Measurements from ENCODE around the gene DLG5.

DLG5 gene

DNA sequence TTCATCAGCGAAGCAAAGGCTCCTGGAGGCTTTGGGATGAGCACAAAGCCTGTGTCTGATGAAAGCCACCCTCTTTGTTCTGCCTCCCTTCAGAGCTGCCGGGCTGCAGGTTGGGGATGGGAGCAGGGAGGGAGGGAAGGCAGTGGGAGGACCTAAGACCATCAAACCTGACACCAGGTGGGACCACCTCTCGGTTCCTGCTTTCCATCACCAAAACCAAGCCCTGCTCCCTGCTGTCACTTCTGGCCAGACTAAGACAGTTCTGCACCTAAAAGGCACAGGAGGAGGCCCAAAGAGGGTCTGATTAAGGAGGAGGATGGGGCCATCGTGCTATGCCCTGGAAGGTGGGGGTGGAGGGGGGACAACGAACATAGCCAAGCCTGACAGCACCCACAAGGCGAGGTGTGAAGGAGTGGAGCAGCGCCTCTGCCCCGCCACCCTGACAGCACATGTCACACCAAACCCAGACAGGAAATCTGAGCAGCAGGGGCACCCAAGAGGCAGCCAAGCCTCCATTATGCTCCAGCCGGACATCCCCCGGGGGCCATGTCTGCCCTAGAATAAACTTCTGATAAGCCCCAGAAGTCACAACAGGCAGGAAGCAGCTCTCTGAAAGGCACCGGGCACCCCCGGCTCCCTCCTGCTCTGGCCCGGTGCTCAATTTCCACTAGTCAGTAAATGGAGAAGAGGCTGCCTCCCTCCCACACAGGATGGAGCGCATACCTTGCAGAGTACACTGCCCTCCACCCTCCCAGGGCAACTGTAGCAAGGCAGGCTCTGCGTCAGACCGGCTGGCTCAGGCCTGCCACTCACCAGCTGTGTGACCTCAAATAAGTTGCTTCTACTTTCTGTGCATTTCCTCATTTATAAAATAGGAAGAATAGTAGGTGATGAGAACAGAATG lies 48.9 kb downstream of the DLG5 start:
- TF ChIP-seq, protein P1, sequence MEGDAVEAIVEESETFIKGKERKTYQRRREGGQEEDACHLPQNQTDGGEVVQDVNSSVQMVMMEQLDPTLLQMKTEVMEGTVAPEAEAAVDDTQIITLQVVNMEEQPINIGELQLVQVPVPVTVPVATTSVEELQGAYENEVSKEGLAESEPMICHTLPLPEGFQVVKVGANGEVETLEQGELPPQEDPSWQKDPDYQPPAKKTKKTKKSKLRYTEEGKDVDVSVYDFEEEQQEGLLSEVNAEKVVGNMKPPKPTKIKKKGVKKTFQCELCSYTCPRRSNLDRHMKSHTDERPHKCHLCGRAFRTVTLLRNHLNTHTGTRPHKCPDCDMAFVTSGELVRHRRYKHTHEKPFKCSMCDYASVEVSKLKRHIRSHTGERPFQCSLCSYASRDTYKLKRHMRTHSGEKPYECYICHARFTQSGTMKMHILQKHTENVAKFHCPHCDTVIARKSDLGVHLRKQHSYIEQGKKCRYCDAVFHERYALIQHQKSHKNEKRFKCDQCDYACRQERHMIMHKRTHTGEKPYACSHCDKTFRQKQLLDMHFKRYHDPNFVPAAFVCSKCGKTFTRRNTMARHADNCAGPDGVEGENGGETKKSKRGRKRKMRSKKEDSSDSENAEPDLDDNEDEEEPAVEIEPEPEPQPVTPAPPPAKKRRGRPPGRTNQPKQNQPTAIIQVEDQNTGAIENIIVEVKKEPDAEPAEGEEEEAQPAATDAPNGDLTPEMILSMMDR (IDR thresholded peaks at IDR 0.05; ENCODE audit: insufficient read depth, low read depth, low read length, missing control alignments), result no peak

DNA sequence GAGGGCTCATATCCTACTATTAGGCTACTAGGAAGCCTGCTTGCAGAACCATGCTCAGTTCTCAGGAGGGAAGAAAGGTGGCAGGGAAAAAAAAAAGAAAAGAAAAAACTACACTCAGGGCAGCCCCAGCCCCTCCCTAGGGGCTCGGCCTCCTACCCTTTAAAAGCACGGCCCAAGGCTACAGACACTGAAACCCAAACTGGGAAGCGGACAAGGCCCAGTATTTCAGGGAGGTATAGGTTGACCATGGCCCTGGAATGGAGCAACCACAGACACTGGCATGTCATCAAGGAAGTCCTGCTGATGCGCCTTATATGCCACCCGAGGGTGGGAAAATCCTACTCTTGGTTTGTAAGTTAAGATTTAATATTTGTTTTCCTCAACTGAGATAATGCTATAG lies 50.8 kb downstream of the DLG5 start:
- no peak for DNase-seq (ENCODE audit: low read depth)
- TF ChIP-seq, protein P1 (IDR thresholded peaks at IDR 0.05; ENCODE audit: insufficient read depth, low read depth, low read length, missing control alignments), result no peak
- no peak overlapping the region for H3K4me3 ChIP-seq (ENCODE audit: low read length)

More for the DNA sequence above, 48.9 kb downstream of the DLG5 start:
- DNase-seq (ENCODE audit: low read depth), result peak; percentile 81
- H3K4me3 ChIP-seq (ENCODE audit: low read length), result no peak overlapping the region

GRCh38 chr10:77874872-77875271 lies 51.7 kb downstream of the DLG5 start:
- H3K4me3 ChIP-seq (ENCODE audit: low read length), result no peak overlapping the region
- TF ChIP-seq, protein P1 (IDR thresholded peaks at IDR 0.05; ENCODE audit: insufficient read depth, low read depth, low read length, missing control alignments), result no peak
- DNase-seq (ENCODE audit: low read depth), result no peak

- H3K4me3 ChIP-seq (ENCODE audit: low read length), result no peak overlapping the region
- peak; percentile 88 for DNase-seq (ENCODE audit: low read depth)
- TF ChIP-seq, protein P1 (IDR thresholded peaks at IDR 0.05; ENCODE audit: insufficient read depth, low read depth, low read length, missing control alignments), result no peak
These were observed 52.8 kb downstream of the DLG5 start for GRCh38 chr10:77873536-77874380.

DNA sequence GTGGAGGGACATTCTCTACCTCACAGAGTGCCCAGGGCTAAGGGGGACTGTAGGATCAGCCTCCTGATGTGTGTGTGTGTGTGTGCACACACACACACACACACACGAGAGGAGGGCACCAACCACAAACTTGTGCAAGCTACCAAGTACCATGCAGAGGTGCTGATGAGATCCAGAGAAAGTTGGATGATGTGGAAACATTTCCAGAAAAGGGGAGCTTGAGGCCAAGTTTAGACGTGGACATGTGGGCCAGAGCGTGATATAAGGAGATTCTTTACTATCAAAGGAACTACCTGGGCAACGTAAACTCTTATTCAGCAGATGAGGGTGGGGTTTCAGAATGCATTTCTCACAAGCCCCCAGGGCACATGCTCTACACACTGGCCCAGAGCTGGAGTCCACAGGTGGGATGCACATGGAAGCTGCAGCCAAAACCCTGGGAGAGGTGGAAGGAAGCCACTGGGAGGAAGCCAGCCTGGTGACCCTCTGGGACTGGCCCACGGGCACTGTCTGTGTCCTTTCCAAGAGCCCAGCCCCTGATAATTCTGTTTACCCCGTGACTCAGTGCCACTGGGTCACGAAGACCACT lies 53.5 kb downstream of the DLG5 start:
- TF ChIP-seq, protein P1 (IDR thresholded peaks at IDR 0.05; ENCODE audit: insufficient read depth, low read depth, low read length, missing control alignments), result no peak
- DNase-seq (ENCODE audit: low read depth), result peak; percentile 59
- no peak overlapping the region for H3K4me3 ChIP-seq (ENCODE audit: low read length)

- TF ChIP-seq, protein P1 (IDR thresholded peaks at IDR 0.05; ENCODE audit: insufficient read depth, low read depth, low read length, missing control alignments), result no peak
- no peak for DNase-seq (ENCODE audit: low read depth)
These were observed 54.2 kb downstream of the DLG5 start for GRCh38 chr10:77872151-77872946.

More at GRCh38 chr10:77872151-77872946, 54.2 kb downstream of the DLG5 start:
- H3K4me3 ChIP-seq (ENCODE audit: low read length), result no peak overlapping the region
